ENCODE data around the gene CCDC28B.

The CCDC28B gene

GRCh38 chr1:32221980-32222755 is 21.8 kb downstream of the CCDC28B start, which contains the start of the genes EIF3I and TMEM234:
TSS of gene EIF3I (plus strand) at chr1:32222407. CDS start at chr1:32222442, 35 bp downstream.
TSS of gene TMEM234 (minus strand) at chr1:32222353. CDS start at chr1:32222322, 31 bp downstream.
- peak; percentile 85 for DNase-seq (ENCODE audit: low spot score)

- DNase-seq (ENCODE audit: low spot score): no peak
These were observed 23.3 kb downstream of the CCDC28B start for GRCh38 chr1:32223683-32224082.

- DNase-seq (ENCODE audit: low spot score): no peak
These were observed 23.9 kb downstream of the CCDC28B start for GRCh38 chr1:32224285-32224684.

GRCh38 chr1:32228771-32229170 is 28.4 kb downstream of the CCDC28B start:
- no peak for DNase-seq (ENCODE audit: low spot score)

GRCh38 chr1:32231843-32232432 is 31.5 kb downstream of the CCDC28B start:
- no peak for DNase-seq (ENCODE audit: low spot score)

GRCh38 chr1:32232558-32233304 is 32.3 kb downstream of the CCDC28B start:
- no peak for DNase-seq (ENCODE audit: low spot score)

GRCh38 chr1:32234792-32235191 is 34.4 kb downstream of the CCDC28B start:
- DNase-seq (ENCODE audit: low spot score): no peak

GRCh38 chr1:32239337-32239736 is 38.9 kb downstream of the CCDC28B start:
- DNase-seq (ENCODE audit: low spot score): no peak

GRCh38 chr1:32239790-32240139 is 39.4 kb downstream of the CCDC28B start:
- DNase-seq (ENCODE audit: low spot score): no peak

GRCh38 chr1:32240140-32240951 is 40.0 kb downstream of the CCDC28B start:
- DNase-seq (ENCODE audit: low spot score): peak; percentile 62

GRCh38 chr1:32241001-32241763 is 40.8 kb downstream of the CCDC28B start:
- peak; percentile 48 for DNase-seq (ENCODE audit: low spot score)

GRCh38 chr1:32242341-32242851 is 42.0 kb downstream of the CCDC28B start:
- peak; percentile 36 for DNase-seq (ENCODE audit: low spot score)

- no peak for DNase-seq (ENCODE audit: low spot score)
These were observed 46.5 kb downstream of the CCDC28B start, which contains the start of gene FAM167B for GRCh38 chr1:32246888-32247273. TSS of gene FAM167B (plus strand) at chr1:32247222. CDS start at chr1:32247422, 200 bp downstream.

GRCh38 chr1:32247452-32247851 is 47.1 kb downstream of the CCDC28B start:
- no peak for DNase-seq (ENCODE audit: low spot score)

- peak; percentile 82 for DNase-seq (ENCODE audit: low spot score)
These were observed 47.8 kb downstream of the CCDC28B start for GRCh38 chr1:32247983-32248889.

- peak; percentile 70 for DNase-seq (ENCODE audit: low spot score)
These were observed 49.6 kb downstream of the CCDC28B start for GRCh38 chr1:32249831-32250525.

GRCh38 chr1:32250893-32251716 is 50.7 kb downstream of the CCDC28B start, which contains the start of gene LCK:
TSS of gene LCK (plus strand) at chr1:32251265. CDS start at chr1:32274330, 23,065 bp downstream.
- no peak for DNase-seq (ENCODE audit: low spot score)

All from HuH-7.5 (cell line).